ENCODE measurements around the gene PLXNA4.

Gene PLXNA4

DNA sequence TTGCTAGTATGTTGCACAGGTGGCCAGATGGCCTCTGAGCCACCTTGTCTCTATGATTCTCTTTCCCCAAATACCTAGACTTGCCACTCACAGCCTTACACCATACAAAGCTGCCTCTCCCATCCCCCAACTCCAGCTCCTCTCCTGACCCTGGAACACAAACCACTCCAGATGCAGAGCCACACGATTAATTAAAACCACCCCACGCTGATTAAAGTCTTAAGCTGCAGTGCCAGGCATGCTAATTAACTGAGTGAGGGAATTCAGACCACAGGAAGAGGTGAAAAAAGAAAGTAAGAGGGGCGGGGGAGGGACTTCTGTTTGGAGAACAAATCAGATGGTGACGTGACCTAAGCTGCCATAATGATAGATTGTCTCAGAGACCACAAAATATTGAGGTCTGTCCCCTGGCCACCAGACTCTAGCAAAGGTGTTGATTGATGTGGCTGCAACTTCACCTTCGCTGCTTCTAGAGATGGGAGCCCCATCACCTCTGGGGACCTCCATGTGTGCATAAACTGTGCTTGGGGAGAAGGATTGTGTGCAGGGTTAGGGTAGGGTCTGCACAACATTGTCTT lies 331.3 kb downstream of the PLXNA4 start:
- DNase-seq (ENCODE audit: insufficient read length, low spot score) (no peak), FAIRE-seq (no peak)
- TF ChIP-seq SPI1 (IDR thresholded peaks at IDR 0.05; ENCODE audit: low read depth, low read length), result no peak
- TF ChIP-seq POLR2AphosphoS5 (IDR thresholded peaks at IDR 0.05; ENCODE audit: low read depth, low read length), result no peak
- TF ChIP-seq TAF1 (IDR thresholded peaks at IDR 0.05; ENCODE audit: low read depth, low read length), result no peak
- TF ChIP-seq POLR2A (IDR thresholded peaks at IDR 0.05; ENCODE audit: low read depth, low read length), result no peak
- no peak for TF ChIP-seq POU2F2 (IDR thresholded peaks at IDR 0.05; ENCODE audit: low read depth, low read length)
- no peak for TF ChIP-seq PAX5 (IDR thresholded peaks at IDR 0.05; ENCODE audit: insufficient read depth, low read length, severe bottlenecking)

DNA sequence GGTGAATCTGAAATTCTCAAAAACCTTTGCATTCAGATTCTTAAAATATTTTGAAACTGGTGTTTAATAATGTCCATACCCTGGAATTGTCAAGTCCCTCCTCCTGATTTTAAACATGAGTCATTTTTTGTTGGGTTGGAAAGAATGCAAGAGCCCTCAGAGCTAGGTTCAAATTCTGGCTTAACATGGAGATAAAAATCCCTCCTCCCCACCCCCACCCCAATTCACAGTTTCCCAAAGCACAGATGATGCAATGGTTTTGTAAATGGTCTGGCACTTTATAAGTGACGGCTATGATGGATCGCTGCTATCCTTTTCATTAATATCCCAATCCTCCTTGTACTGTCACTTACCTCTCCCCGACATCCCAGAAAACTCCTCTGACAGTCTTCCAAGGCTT lies 332.8 kb downstream of the PLXNA4 start:
- DNase-seq (ENCODE audit: insufficient read length, low spot score) (no peak), FAIRE-seq (no peak)
- TF ChIP-seq TAF1 (IDR thresholded peaks at IDR 0.05; ENCODE audit: low read depth, low read length) (no peak), SPI1 (IDR thresholded peaks at IDR 0.05; ENCODE audit: low read depth, low read length) (no peak), POLR2AphosphoS5 (IDR thresholded peaks at IDR 0.05; ENCODE audit: low read depth, low read length) (no peak), POLR2A (IDR thresholded peaks at IDR 0.05; ENCODE audit: low read depth, low read length) (no peak), PAX5 (IDR thresholded peaks at IDR 0.05; ENCODE audit: insufficient read depth, low read length, severe bottlenecking) (no peak), POU2F2 (IDR thresholded peaks at IDR 0.05; ENCODE audit: low read depth, low read length) (no peak)

DNA sequence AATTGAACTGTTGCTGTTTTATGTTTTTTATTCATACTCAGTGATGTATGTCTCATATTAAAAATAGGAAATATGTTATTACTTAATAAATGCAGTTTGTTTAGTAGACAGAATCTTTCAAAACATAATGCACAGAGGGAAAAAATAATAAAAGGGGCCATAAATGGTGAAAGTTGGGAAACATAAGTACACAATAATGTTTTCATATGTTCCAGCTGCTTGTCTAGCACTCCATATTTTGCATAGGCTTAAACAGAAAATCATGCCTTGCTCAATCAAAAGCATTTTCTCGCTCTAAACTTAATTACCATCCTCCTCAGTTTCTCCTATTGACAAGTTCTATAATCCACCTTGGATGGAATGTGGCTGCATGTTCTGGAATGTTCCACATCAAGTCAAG lies 333.2 kb downstream of the PLXNA4 start:
- TF ChIP-seq PAX5 (IDR thresholded peaks at IDR 0.05; ENCODE audit: insufficient read depth, low read length, severe bottlenecking) (no peak), POLR2AphosphoS5 (IDR thresholded peaks at IDR 0.05; ENCODE audit: low read depth, low read length) (no peak), POLR2A (IDR thresholded peaks at IDR 0.05; ENCODE audit: low read depth, low read length) (no peak), POU2F2 (IDR thresholded peaks at IDR 0.05; ENCODE audit: low read depth, low read length) (no peak), TAF1 (IDR thresholded peaks at IDR 0.05; ENCODE audit: low read depth, low read length) (no peak), SPI1 (IDR thresholded peaks at IDR 0.05; ENCODE audit: low read depth, low read length) (no peak)
- FAIRE-seq (no peak), DNase-seq (ENCODE audit: insufficient read length, low spot score) (no peak)

DNA sequence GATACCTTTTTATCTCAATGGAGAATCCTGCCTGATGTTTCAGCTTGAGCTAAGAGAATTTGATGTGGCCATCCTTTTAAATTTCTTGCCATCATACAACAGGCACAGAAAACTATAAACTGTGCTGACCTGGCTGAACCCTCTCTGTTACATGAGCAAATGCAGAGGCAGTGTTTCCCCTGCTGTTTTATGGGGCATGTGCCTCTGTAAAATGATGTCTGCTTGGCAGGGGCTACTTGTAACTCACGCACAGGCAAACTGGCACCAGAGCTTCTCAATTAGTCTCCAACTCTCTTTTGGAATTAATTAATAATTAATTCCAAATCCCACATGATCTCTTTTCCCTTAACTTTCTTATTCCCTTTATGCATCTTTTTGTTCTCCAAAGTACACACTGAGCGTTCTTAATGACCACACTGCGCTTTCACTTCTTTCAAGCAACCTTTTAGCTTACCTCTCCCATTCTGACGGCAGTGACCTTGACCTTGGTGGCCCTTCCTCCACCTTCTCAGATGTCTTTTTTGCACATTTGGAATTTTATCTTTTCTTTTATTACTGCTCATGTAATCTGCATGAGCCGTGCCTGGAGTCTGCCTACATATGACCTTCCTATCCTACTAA lies 334.0 kb downstream of the PLXNA4 start:
- TF ChIP-seq POU2F2 (IDR thresholded peaks at IDR 0.05; ENCODE audit: low read depth, low read length) (no peak), POLR2A (IDR thresholded peaks at IDR 0.05; ENCODE audit: low read depth, low read length) (no peak), PAX5 (IDR thresholded peaks at IDR 0.05; ENCODE audit: insufficient read depth, low read length, severe bottlenecking) (no peak), TAF1 (IDR thresholded peaks at IDR 0.05; ENCODE audit: low read depth, low read length) (no peak), SPI1 (IDR thresholded peaks at IDR 0.05; ENCODE audit: low read depth, low read length) (no peak), POLR2AphosphoS5 (IDR thresholded peaks at IDR 0.05; ENCODE audit: low read depth, low read length) (no peak)
- DNase-seq (ENCODE audit: insufficient read length, low spot score) (no peak), FAIRE-seq (no peak)

DNA sequence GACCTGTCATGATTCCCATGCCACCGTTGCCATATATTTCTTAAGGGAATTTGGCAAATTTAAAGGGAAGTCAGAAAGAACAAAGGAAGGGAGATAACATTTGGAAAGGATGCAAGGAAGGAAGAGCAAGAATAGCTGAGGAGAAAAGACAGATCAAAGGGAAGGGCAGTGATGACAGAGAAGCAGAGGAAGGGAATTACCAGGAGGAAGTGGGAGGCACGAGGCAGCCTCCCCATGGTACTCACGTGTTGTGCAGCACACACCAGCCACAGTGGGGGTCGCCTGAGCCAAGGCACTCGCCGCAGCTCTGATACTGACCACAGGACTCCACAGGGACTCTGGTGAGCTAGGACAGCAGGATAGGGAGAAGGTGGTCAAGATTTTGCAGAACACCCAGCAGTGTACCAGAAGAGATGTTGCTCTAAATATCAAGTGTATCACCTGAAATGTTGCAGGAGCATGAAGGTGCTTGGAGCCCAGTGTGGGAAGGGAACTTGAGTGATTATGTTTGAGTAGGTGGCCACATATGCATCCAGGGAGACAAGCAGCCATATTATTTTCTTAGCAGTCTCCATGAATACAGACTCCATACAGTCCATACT lies 335.3 kb downstream of the PLXNA4 start:
- DNase-seq (ENCODE audit: insufficient read length, low spot score), result no peak
- FAIRE-seq, result no peak
- TF ChIP-seq POU2F2 (IDR thresholded peaks at IDR 0.05; ENCODE audit: low read depth, low read length) (no peak), SPI1 (IDR thresholded peaks at IDR 0.05; ENCODE audit: low read depth, low read length) (0 out of 2 replicates have a peak, but pooled peaks have one; percentile 9), TAF1 (IDR thresholded peaks at IDR 0.05; ENCODE audit: low read depth, low read length) (no peak), POLR2AphosphoS5 (IDR thresholded peaks at IDR 0.05; ENCODE audit: low read depth, low read length) (no peak), POLR2A (IDR thresholded peaks at IDR 0.05; ENCODE audit: low read depth, low read length) (no peak)

DNA sequence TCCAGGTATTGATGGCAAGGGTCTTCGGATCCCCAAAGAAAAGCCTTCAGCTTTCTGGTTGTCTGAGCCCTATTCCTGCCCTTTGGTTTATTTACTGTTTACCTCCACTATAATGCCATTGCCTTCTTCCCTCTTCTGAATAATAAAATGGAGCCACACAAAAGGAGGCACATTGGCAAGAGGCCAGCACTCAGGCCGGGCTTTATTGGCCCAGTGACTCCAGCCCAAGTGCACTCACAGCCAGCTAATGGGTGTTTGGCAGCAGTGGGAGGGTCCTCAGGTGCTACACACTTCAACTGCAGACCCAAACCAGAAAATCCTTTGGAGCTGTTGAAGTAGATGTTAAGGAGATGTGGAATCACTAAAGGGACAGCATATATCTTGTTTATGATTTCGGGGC lies 336.0 kb downstream of the PLXNA4 start:
- TF ChIP-seq POLR2AphosphoS5 (IDR thresholded peaks at IDR 0.05; ENCODE audit: low read depth, low read length) (no peak), TAF1 (IDR thresholded peaks at IDR 0.05; ENCODE audit: low read depth, low read length) (no peak), POU2F2 (IDR thresholded peaks at IDR 0.05; ENCODE audit: low read depth, low read length) (no peak), SPI1 (IDR thresholded peaks at IDR 0.05; ENCODE audit: low read depth, low read length) (no peak), PAX5 (IDR thresholded peaks at IDR 0.05; ENCODE audit: insufficient read depth, low read length, severe bottlenecking) (no peak), POLR2A (IDR thresholded peaks at IDR 0.05; ENCODE audit: low read depth, low read length) (no peak)
- no peak for DNase-seq (ENCODE audit: insufficient read length, low spot score)
- no peak for FAIRE-seq

DNA sequence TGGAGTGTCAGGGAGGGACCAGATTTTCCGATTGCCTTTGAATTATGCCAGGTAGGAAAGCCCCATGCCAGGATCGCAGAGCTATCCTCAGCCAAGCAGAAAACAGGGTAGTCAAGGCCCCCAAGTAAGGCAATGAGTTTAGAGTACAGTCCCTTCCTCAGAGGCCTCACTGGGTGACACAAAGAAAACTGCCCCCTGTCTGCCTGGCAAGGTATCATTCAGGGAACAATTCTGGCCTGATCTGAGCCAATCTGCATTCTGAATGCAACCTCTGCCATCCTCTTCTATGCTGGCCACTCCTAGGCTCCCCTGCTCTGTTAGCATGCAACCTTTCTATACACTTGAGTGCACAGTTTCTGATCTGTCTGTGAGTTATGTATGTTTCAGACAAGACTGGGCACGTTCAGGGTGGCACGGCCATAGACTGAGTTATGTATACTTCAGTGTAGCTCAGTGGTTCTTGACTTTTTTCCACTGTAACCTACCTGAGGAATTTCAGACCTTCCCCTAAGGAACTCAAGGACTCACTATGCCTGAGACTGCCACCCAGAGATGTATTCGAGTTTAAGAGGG lies 336.8 kb downstream of the PLXNA4 start:
- FAIRE-seq, result no peak
- TF ChIP-seq POU2F2 (IDR thresholded peaks at IDR 0.05; ENCODE audit: low read depth, low read length), result no peak
- no peak for TF ChIP-seq PAX5 (IDR thresholded peaks at IDR 0.05; ENCODE audit: insufficient read depth, low read length, severe bottlenecking)
- no peak for TF ChIP-seq TAF1 (IDR thresholded peaks at IDR 0.05; ENCODE audit: low read depth, low read length)
- no peak for TF ChIP-seq SPI1 (IDR thresholded peaks at IDR 0.05; ENCODE audit: low read depth, low read length)
- TF ChIP-seq POLR2A (IDR thresholded peaks at IDR 0.05; ENCODE audit: low read depth, low read length), result no peak
- TF ChIP-seq POLR2AphosphoS5 (IDR thresholded peaks at IDR 0.05; ENCODE audit: low read depth, low read length), result no peak
- DNase-seq (ENCODE audit: insufficient read length, low spot score), result no peak

DNA sequence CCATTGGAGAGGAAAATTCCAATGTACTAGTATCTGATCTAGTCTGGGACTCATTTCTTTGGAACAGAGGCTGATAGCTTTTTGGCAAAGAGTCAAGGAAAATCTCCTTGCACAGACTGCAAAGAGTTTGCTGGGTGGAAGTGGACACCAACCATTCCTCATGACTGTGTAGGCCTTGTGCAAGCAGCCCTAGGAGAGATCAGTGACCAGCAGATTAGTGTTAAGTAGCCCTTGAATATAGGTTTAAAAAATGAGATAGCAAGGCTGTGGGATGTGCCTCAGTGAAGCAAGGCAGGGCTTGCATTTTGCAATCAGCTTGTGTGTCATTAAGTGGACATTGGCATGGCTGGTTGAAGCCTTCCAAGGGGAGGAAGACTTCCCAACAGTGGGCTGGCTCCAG lies 341.6 kb downstream of the PLXNA4 start:
- FAIRE-seq (no peak), DNase-seq (ENCODE audit: insufficient read length, low spot score) (no peak)
- TF ChIP-seq POLR2A (IDR thresholded peaks at IDR 0.05; ENCODE audit: low read depth, low read length) (no peak), TAF1 (IDR thresholded peaks at IDR 0.05; ENCODE audit: low read depth, low read length) (no peak), SPI1 (IDR thresholded peaks at IDR 0.05; ENCODE audit: low read depth, low read length) (no peak)

DNA sequence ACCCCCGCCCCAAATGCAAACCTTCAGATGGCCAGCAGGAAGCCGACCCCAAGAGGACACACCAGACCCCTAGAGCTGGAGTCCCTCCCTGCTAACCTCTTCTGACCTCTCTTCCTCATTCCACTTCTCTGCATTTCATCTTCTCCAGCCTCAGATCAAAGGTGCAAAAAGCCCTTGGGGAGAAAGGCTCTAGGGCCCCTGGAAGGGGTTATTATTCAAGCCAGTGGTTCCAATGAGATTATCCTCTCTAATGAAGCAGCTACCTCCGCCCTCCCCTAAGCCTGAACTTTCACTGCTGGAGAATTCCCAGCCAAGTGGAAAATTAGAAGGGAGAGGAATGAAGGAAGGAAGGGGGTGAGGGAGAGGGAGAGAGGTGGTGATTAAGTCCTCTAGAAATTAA lies 343.9 kb downstream of the PLXNA4 start:
- DNase-seq (ENCODE audit: insufficient read length, low spot score), result no peak
- FAIRE-seq, result no peak
- TF ChIP-seq PAX5 (IDR thresholded peaks at IDR 0.05; ENCODE audit: insufficient read depth, low read length, severe bottlenecking), result no peak
- TF ChIP-seq POLR2AphosphoS5 (IDR thresholded peaks at IDR 0.05; ENCODE audit: low read depth, low read length), result no peak
- no peak for TF ChIP-seq POLR2A (IDR thresholded peaks at IDR 0.05; ENCODE audit: low read depth, low read length)
- TF ChIP-seq SPI1 (IDR thresholded peaks at IDR 0.05; ENCODE audit: low read depth, low read length), result no peak
- no peak for TF ChIP-seq TAF1 (IDR thresholded peaks at IDR 0.05; ENCODE audit: low read depth, low read length)
- no peak for TF ChIP-seq POU2F2 (IDR thresholded peaks at IDR 0.05; ENCODE audit: low read depth, low read length)
